Measurements from ENCODE around the gene CENPX.

CENPX gene

GRCh38 chr17:82052638-82053059, 30.0 kb upstream of the CENPX start:
- no peak overlapping the region for H3K27ac ChIP-seq
- H3K4me3 ChIP-seq: peak overlapping the region; percentile 94
- TF ChIP-seq EZH2 (IDR thresholded peaks at IDR 0.05): no peak
- TF ChIP-seq POLR2AphosphoS5 (IDR thresholded peaks at IDR 0.05; ENCODE audit: borderline replicate concordance, low read depth, low read length): no peak
- TF ChIP-seq FOXP2 (optimal IDR thresholded peaks at IDR 0.05; ENCODE audit: control extremely low read depth, extremely low read length, insufficient read depth): no peak
- peaks cover 26% of the 10 kb centered on the region; the same call in 1 of the 2 replicates for H3K36me3 ChIP-seq (ENCODE audit: insufficient read depth, low read length)
- DNase-seq (ENCODE audit: low read depth, low spot score): no peak
- no peaks in the 10 kb centered on the region for H3K9me3 ChIP-seq (ENCODE audit: low read depth, low read length)
- H3K9ac ChIP-seq (ENCODE audit: insufficient read length): peak overlapping the region; percentile 83

GRCh38 chr17:82051776-82052637, 29.3 kb upstream of the CENPX start, which contains the start of the genes GPS1 and RFNG:
Gene GPS1, plus strand, starts transcription at chr17:82051898. Its CDS starts 34 bp downstream, at chr17:82051932.
Gene RFNG, minus strand, starts transcription at chr17:82051811. Its CDS starts 45 bp downstream, at chr17:82051766.
- Histone ChIP-seq H3K9ac (ENCODE audit: insufficient read length) (peak within 1 kb of the TSS; percentile 83), H3K4me3 (peak within 1 kb of the TSS; percentile 94), H3K9me3 (ENCODE audit: low read depth, low read length) (no peaks in the 10 kb centered on the region), H3K36me3 (ENCODE audit: insufficient read depth, low read length) (peaks cover 23% of the 10 kb centered on the region; the same call in 1 of the 2 replicates), H3K27ac (no peak within 1 kb of the TSS)
- DNase-seq (ENCODE audit: low read depth, low spot score): no peak
- TF ChIP-seq POLR2AphosphoS5 (IDR thresholded peaks at IDR 0.05; ENCODE audit: borderline replicate concordance, low read depth, low read length): peak; percentile 64
- TF ChIP-seq EZH2 (IDR thresholded peaks at IDR 0.05): no peak

- no peak for DNase-seq (ENCODE audit: low read depth, low spot score)
These were observed 28.3 kb upstream of the CENPX start for GRCh38 chr17:82050761-82051641.

GRCh38 chr17:82050152-82050760, 27.6 kb upstream of the CENPX start:
- H3K36me3 ChIP-seq (ENCODE audit: insufficient read depth, low read length): peaks cover 8% of the 10 kb centered on the region; the same call in 1 of the 2 replicates
- no peak overlapping the region for H3K27ac ChIP-seq
- H3K9ac ChIP-seq (ENCODE audit: insufficient read length): peak overlapping the region; percentile 80
- H3K4me3 ChIP-seq: peak overlapping the region; percentile 80
- no peak for TF ChIP-seq FOXP2 (optimal IDR thresholded peaks at IDR 0.05; ENCODE audit: control extremely low read depth, extremely low read length, insufficient read depth)
- no peak for TF ChIP-seq POLR2AphosphoS5 (IDR thresholded peaks at IDR 0.05; ENCODE audit: borderline replicate concordance, low read depth, low read length)
- no peak for TF ChIP-seq EZH2 (IDR thresholded peaks at IDR 0.05)
- no peaks in the 10 kb centered on the region for H3K9me3 ChIP-seq (ENCODE audit: low read depth, low read length)
- no peak for DNase-seq (ENCODE audit: low read depth, low spot score)

More at GRCh38 chr17:82050761-82051641, 28.3 kb upstream of the CENPX start:
- Histone ChIP-seq H3K9ac (ENCODE audit: insufficient read length) (peak overlapping the region; percentile 80), H3K36me3 (ENCODE audit: insufficient read depth, low read length) (peaks cover 13% of the 10 kb centered on the region; the same call in 1 of the 2 replicates), H3K27ac (no peak overlapping the region), H3K4me3 (peak overlapping the region; percentile 80), H3K9me3 (ENCODE audit: low read depth, low read length) (no peaks in the 10 kb centered on the region)
- TF ChIP-seq EZH2 (IDR thresholded peaks at IDR 0.05): no peak
- no peak for TF ChIP-seq POLR2AphosphoS5 (IDR thresholded peaks at IDR 0.05; ENCODE audit: borderline replicate concordance, low read depth, low read length)
- TF ChIP-seq FOXP2 (optimal IDR thresholded peaks at IDR 0.05; ENCODE audit: control extremely low read depth, extremely low read length, insufficient read depth): no peak

- Histone ChIP-seq H3K9me3 (ENCODE audit: low read depth, low read length) (no peaks in the 10 kb centered on the region), H3K9ac (ENCODE audit: insufficient read length) (no peak overlapping the region), H3K36me3 (ENCODE audit: insufficient read depth, low read length) (peaks cover under 1% of the 10 kb centered on the region; the same call in 1 of the 2 replicates), H3K4me3 (no peak overlapping the region), H3K27ac (no peak overlapping the region)
- DNase-seq (ENCODE audit: low read depth, low spot score): no peak
- TF ChIP-seq EZH2 (IDR thresholded peaks at IDR 0.05) (no peak), FOXP2 (optimal IDR thresholded peaks at IDR 0.05; ENCODE audit: control extremely low read depth, extremely low read length, insufficient read depth) (no peak), POLR2AphosphoS5 (IDR thresholded peaks at IDR 0.05; ENCODE audit: borderline replicate concordance, low read depth, low read length) (no peak)
These were observed 26.9 kb upstream of the CENPX start for GRCh38 chr17:82049521-82049971.

- Histone ChIP-seq H3K27ac (no peak overlapping the region), H3K4me3 (no peak overlapping the region)
- TF ChIP-seq POLR2AphosphoS5 (IDR thresholded peaks at IDR 0.05; ENCODE audit: borderline replicate concordance, low read depth, low read length): no peak
- no peak for TF ChIP-seq EZH2 (IDR thresholded peaks at IDR 0.05)
- TF ChIP-seq FOXP2 (optimal IDR thresholded peaks at IDR 0.05; ENCODE audit: control extremely low read depth, extremely low read length, insufficient read depth): no peak
These were observed 26.4 kb upstream of the CENPX start for GRCh38 chr17:82049106-82049505.

GRCh38 chr17:82048571-82048971, 25.9 kb upstream of the CENPX start:
- no peak overlapping the region for H3K4me3 ChIP-seq
- H3K36me3 ChIP-seq (ENCODE audit: insufficient read depth, low read length): no peaks in the 10 kb centered on the region; the same call in 1 of the 2 replicates
- TF ChIP-seq POLR2AphosphoS5 (IDR thresholded peaks at IDR 0.05; ENCODE audit: borderline replicate concordance, low read depth, low read length): no peak
- no peak for TF ChIP-seq EZH2 (IDR thresholded peaks at IDR 0.05)
- no peak for TF ChIP-seq FOXP2 (optimal IDR thresholded peaks at IDR 0.05; ENCODE audit: control extremely low read depth, extremely low read length, insufficient read depth)
- H3K9me3 ChIP-seq (ENCODE audit: low read depth, low read length): no peaks in the 10 kb centered on the region
- no peak for DNase-seq (ENCODE audit: low read depth, low spot score)
- H3K27ac ChIP-seq: no peak overlapping the region
- no peak overlapping the region for H3K9ac ChIP-seq (ENCODE audit: insufficient read length)

More at GRCh38 chr17:82049106-82049505, 26.4 kb upstream of the CENPX start:
- H3K9ac ChIP-seq (ENCODE audit: insufficient read length): no peak overlapping the region
- DNase-seq (ENCODE audit: low read depth, low spot score): no peak
- no peaks in the 10 kb centered on the region; the same call in 1 of the 2 replicates for H3K36me3 ChIP-seq (ENCODE audit: insufficient read depth, low read length)
- H3K9me3 ChIP-seq (ENCODE audit: low read depth, low read length): no peaks in the 10 kb centered on the region
